Epithelial cell of proximal tubule (primary cell): ENCODE results near the gene TRIM39. TPM values are rescaled to one million over a fixed set of nuclear protein-coding genes. Genes with fewer than 3 reads are reported as not detected.

Source experiments
- DNase-seq: peaks from one replicate; pipeline ENCODE4 v3.0.0-alpha.2; 2011; ENCODE audit warnings: low read depth
- H3K4me3 ChIP-seq: 2 replicates; pipeline ENCODE4 v1.5.1; 2011; ENCODE audit warnings: low read depth, mild to moderate bottlenecking, low read length
- total RNA-seq: library from RNA; depleted of rRNA; stranded (reverse); fragments of >200 nt; gene quantifications from 2 replicates; pipeline ENCODE4 v1.2.3, GENCODE V29; 2015
- TF ChIP-seq, protein P1 (sequence below): conservative IDR thresholded peaks from 2 replicates; pipeline ENCODE4 v1.5.1; 2012; ENCODE audit warnings: low read depth, mild to moderate bottlenecking, low read length

TRIM39 gene
- total RNA-seq, 1 donor from 2014 or later: 9.8 TPM

DNA sequence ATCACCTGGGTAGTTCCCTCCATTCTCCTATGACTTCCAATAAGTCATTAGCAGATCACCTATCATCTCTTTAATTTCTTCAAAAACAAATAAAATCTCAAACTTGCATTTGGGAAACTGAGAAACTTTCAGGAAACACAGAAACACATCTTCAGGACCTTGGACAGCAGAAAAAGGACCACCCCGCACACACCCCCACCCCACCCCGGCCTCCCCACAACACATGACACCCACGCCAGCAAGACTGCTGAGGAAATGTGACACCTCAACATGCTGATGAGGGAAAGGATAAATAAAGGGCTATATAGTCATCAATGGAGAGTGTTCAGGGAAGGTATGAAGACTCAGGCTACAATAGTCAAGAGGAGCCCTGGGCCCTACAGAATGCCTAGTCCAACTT is 15.6 kb upstream of the TRIM39 start:
- no peak overlapping the region for H3K4me3 ChIP-seq
- no peak for DNase-seq
- TF ChIP-seq, protein P1, sequence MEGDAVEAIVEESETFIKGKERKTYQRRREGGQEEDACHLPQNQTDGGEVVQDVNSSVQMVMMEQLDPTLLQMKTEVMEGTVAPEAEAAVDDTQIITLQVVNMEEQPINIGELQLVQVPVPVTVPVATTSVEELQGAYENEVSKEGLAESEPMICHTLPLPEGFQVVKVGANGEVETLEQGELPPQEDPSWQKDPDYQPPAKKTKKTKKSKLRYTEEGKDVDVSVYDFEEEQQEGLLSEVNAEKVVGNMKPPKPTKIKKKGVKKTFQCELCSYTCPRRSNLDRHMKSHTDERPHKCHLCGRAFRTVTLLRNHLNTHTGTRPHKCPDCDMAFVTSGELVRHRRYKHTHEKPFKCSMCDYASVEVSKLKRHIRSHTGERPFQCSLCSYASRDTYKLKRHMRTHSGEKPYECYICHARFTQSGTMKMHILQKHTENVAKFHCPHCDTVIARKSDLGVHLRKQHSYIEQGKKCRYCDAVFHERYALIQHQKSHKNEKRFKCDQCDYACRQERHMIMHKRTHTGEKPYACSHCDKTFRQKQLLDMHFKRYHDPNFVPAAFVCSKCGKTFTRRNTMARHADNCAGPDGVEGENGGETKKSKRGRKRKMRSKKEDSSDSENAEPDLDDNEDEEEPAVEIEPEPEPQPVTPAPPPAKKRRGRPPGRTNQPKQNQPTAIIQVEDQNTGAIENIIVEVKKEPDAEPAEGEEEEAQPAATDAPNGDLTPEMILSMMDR: no peak

DNA sequence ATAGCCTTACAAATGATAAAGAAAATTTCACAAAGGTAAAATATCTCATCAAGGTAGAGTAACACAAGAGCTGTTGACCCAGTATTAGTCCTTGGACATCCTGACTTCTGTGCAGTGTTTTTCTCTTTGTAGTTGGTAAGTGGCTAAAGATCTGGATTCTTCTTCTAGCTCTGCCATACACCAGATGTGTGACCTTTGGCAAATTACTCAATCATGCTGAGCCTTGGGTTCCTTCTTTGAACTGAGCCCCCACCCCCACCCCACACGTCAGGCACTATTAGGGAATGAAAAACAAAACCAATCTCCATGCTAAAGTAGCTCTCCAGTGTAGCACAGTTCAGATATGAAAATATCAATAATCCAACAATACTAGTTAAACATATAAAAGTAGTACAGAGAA is 15.1 kb upstream of the TRIM39 start:
- no peak overlapping the region for H3K4me3 ChIP-seq
- no peak for DNase-seq
- TF ChIP-seq, protein P1: no peak

DNA sequence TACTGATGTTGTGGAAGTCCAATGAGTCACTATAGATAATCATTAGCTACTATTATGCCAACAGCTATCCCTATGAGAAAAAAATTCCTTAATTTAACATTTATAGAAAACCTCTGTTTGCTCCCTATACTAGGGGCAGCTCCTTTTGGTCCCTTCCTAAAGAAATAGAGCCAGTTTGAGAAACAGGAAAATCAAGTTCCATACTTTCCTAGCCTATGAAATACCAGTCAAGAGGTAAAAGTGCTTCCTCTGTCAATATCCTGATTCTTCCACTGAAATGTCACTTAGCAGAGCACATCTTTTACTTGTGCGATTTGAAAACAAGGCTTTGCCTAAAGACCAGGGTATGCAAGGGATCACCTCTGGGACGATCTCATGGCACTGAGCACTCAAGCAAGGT is 14.5 kb upstream of the TRIM39 start:
- DNase-seq: no peak
- TF ChIP-seq, protein P1: no peak
- H3K4me3 ChIP-seq: no peak overlapping the region

DNA sequence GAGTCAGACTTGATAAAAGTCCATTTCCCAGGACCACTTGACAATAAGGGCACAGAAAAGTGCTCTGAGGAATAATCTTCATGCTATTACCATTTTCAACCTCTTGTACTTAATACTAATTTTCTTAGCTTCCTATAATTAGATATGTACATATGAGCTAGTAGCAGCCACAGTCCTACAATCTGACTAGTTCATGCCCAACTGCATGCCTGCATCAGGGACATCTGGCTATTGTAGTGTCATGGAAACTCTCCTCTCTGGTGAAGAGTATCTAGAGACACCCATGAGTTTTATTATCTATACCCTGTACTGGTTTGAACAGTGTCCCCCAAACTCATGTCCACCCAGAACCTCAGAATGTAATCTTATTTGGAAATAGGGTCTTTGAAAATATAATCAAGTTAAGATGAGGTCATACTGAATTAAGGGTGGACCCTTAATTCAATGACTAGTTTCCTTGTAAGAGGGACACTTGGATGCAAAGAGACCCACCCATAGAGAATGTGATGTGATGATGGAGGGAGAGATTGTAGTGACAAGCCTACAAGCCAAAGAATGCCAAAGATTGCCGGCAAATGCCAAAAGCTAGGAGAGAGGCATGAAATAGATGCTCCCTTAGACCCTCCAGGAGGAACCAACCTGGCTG is 13.9 kb upstream of the TRIM39 start:
- no peak overlapping the region for H3K4me3 ChIP-seq
- no peak for DNase-seq
- TF ChIP-seq, protein P1: no peak

DNA sequence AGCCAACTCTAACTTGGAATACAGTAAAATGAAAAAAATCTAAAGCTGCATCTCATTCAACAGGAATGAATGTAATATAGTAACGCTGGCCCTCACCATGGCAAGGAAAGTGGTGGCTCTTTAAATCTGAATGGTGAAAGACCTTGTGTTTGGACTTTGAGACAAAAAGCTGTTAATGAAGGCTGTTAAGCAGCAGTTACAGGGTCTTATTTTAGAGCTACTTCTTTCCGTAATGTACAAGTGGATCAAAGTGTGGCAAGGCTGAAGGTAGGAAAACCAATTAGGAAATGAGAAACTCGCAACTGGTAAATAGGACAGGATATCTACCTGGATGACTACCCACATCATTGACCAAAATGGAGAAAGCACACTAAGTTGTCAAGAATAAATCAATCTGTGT is 11.6 kb upstream of the TRIM39 start:
- TF ChIP-seq, protein P1: no peak
- DNase-seq: no peak
- H3K4me3 ChIP-seq: no peak overlapping the region

DNA sequence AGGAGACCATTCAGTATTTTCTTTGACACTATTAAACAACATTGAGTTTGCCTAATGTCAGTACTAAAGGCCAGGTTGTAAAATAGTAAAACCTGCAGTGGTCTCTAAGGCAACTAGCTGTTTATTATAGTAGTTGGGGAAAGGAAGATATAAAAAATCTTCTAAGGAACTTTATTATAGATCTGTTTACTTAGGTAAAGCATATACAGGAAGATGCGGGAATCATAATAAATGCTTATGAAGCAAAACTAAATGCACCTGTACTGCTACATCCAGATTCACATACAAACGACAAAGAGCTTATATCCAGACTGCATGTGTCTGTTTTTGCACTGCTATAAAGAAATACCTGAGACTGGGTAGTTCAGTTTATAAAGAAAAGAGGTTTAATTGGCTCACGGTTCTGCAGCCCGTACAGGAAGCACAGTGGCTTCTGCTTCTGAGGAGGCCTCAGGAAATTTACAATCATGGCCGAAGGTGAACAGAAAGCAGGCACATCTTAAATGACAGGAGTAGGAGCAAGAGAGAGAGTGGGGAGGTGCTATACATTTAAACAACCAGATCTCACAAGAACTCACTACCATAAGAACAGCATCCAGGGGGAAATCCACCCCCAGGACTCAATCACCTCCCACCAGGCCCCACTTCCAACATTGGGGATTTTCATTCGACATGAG is 8.7 kb upstream of the TRIM39 start:
- TF ChIP-seq, protein P1: no peak

More for the DNA sequence above, 8.7 kb upstream of the TRIM39 start:
- no peak overlapping the region for H3K4me3 ChIP-seq
- no peak for DNase-seq
